Liver (tissue), 9 donors: ENCODE results near the gene ERICH6. TPM values are rescaled to one million over a fixed set of nuclear protein-coding genes. Genes with fewer than 3 reads are reported as not detected.

ENCODE experiments used
- DNase-seq: peaks from one replicate; pipeline ENCODE4 v3.0.0-alpha.2; 2017; ENCODE audit warnings: low spot score
- H3K27ac ChIP-seq, 2 donors: one replicate each; pipeline ENCODE4 v1.7.0; 2013; ENCODE audit warnings: inconsistent platforms in 2 of 2, low read length in 2 of 2, control low read depth in 1 of 2, low read depth in 1 of 2, mild to moderate bottlenecking in 1 of 2
- H3K27me3 ChIP-seq, 4 donors: one replicate each; pipeline versions ENCODE4 v1.6.1 to v1.7.0; 2013; ENCODE audit warnings: low read length in 3 of 4, inconsistent platforms in 1 of 4, mild to moderate bottlenecking in 1 of 4, moderate library complexity in 1 of 4; ENCODE audit not compliant: control insufficient read depth in 4 of 4, insufficient read depth in 4 of 4
- H3K36me3 ChIP-seq, 4 donors: one replicate each; pipeline versions ENCODE4 v1.6.1 to v1.7.0; 2013; ENCODE audit warnings: low read length in 3 of 4, mild to moderate bottlenecking in 3 of 4, low read depth in 1 of 4, moderate library complexity in 1 of 4; ENCODE audit not compliant: control insufficient read depth in 4 of 4, insufficient read depth in 3 of 4
- H3K4me1 ChIP-seq, 4 donors: one replicate each; pipeline versions ENCODE4 v1.6.1 to v1.7.0; 2013; ENCODE audit warnings: low read length in 3 of 4, mild to moderate bottlenecking in 3 of 4, moderate library complexity in 1 of 4; ENCODE audit not compliant: control insufficient read depth in 4 of 4, insufficient read depth in 4 of 4
- H3K4me3 ChIP-seq, 3 donors: one replicate each; pipeline versions ENCODE4 v1.6.1 to v1.7.0; 2013; ENCODE audit warnings: low read length in 3 of 3, control low read depth in 1 of 3, low read depth in 1 of 3, mild to moderate bottlenecking in 1 of 3
- H3K9ac ChIP-seq, 2 donors: one replicate each; pipeline ENCODE4 v1.7.0; 2013; ENCODE audit warnings: low read length in 2 of 2, mild to moderate bottlenecking in 2 of 2, moderate library complexity in 2 of 2, control low read depth in 1 of 2, low read depth in 1 of 2
- H3K9me3 ChIP-seq, 4 donors: one replicate each; pipeline versions ENCODE4 v1.6.1 to v1.7.0; 2013; ENCODE audit warnings: low read length in 3 of 4; ENCODE audit not compliant: control insufficient read depth in 4 of 4
- EGR1 ChIP-seq, 2 donors: IDR thresholded peaks; 2 replicates each; pipeline ENCODE4 v1.6.1; 2016 to 2018; ENCODE audit warnings: antibody characterized with exemption in 2 of 2, low read depth in 2 of 2
- FOXA1 ChIP-seq: IDR thresholded peaks from 2 replicates; pipeline ENCODE4 v1.6.1; 2016; ENCODE audit warnings: antibody characterized with exemption
- FOXA2 ChIP-seq: IDR thresholded peaks from 2 replicates; pipeline ENCODE4 v1.6.1; 2016; ENCODE audit warnings: antibody characterized with exemption
- GABPA ChIP-seq, 2 donors: IDR thresholded peaks in 1 of 2; conservative IDR thresholded peaks in 1 of 2; 2 replicates each; pipeline ENCODE4 v1.6.1; 2016; ENCODE audit warnings: antibody characterized with exemption in 2 of 2, mild to moderate bottlenecking in 1 of 2, moderate library complexity in 1 of 2
- HNF4A ChIP-seq, 2 donors: conservative IDR thresholded peaks; 2 replicates each; pipeline ENCODE4 v1.6.1; 2016; ENCODE audit warnings: antibody characterized with exemption in 2 of 2, mild to moderate bottlenecking in 2 of 2
- HNF4G ChIP-seq: IDR thresholded peaks from 2 replicates; pipeline ENCODE4 v1.6.1; 2016; ENCODE audit warnings: antibody characterized with exemption
- JUND ChIP-seq, 2 donors: IDR thresholded peaks; 2 replicates each; pipeline ENCODE4 v1.6.1; 2016; ENCODE audit warnings: antibody characterized with exemption in 2 of 2
- NR2F2 ChIP-seq: IDR thresholded peaks from 2 replicates; pipeline ENCODE4 v1.6.1; 2016; ENCODE audit warnings: antibody characterized with exemption
- RAD21 ChIP-seq, 2 donors: IDR thresholded peaks; 2 replicates each; pipeline ENCODE4 v1.6.1; 2016; ENCODE audit warnings: antibody characterized with exemption in 2 of 2, mild to moderate bottlenecking in 2 of 2
- RXRA ChIP-seq, 2 donors: IDR thresholded peaks; 2 replicates each; pipeline ENCODE4 v1.6.1; 2017 to 2018; ENCODE audit warnings: antibody characterized with exemption in 2 of 2, mild to moderate bottlenecking in 1 of 2
- SP1 ChIP-seq: IDR thresholded peaks from 2 replicates; pipeline ENCODE4 v1.6.1; 2018; ENCODE audit warnings: antibody characterized with exemption, mild to moderate bottlenecking
- TAF1 ChIP-seq: conservative IDR thresholded peaks from 2 replicates; pipeline ENCODE4 v1.6.1; 2016; ENCODE audit warnings: antibody characterized with exemption, mild to moderate bottlenecking
- YY1 ChIP-seq: IDR thresholded peaks from 2 replicates; pipeline ENCODE4 v1.6.1; 2016; ENCODE audit warnings: antibody characterized with exemption, mild to moderate bottlenecking
- WGBS: extraction: QIAGEN DNeasy Blood & Tissue Kit; methylation state at CpG from one replicate; pipeline ENCODE4 v1.1.7; 2013; 5-methylcytosine and 5-hydroxymethylcytosine counted together
- polyA plus RNA-seq, 2 donors: library from polyadenylated mRNA; stranded (reverse) in 1 of 2; unstranded in 1 of 2; fragments of 200-250 nt in 1 of 2; fragments of >200 nt in 1 of 2; fragmentation: Nextera tagmentation in 1 of 2; extraction: Ambion mirVana in 1 of 2; gene quantifications; one replicate each; pipeline versions ENCODE4 v1.2.1 to v1.2.3, GENCODE V29; 2013 to 2015
- total RNA-seq, 2 donors: library from RNA; depleted of rRNA; stranded (reverse); fragments of >200 nt; gene quantifications; one replicate each; pipeline ENCODE4 v1.2.3, GENCODE V29; 2014
- TF ChIP-seq, protein P1 (sequence below): IDR thresholded peaks from 2 replicates; pipeline ENCODE4 v1.6.1; 2016; ENCODE audit warnings: antibody characterized with exemption
- TF ChIP-seq, protein P2 (sequence below): IDR thresholded peaks from 2 replicates; pipeline ENCODE4 v1.6.1; 2016; ENCODE audit warnings: antibody characterized with exemption, mild to moderate bottlenecking
- TF ChIP-seq, protein P3 (sequence below): IDR thresholded peaks from 2 replicates; pipeline ENCODE4 v1.6.1; 2016; ENCODE audit warnings: antibody characterized with exemption
- TF ChIP-seq, protein P4 (sequence below): fragments of 150-350 bp; IDR thresholded peaks from 2 replicates; pipeline ENCODE4 v1.5.1; 2017; ENCODE audit warnings: improper control_type of control experiment, low read depth, low read length; ENCODE audit not compliant: missing input control
- TF ChIP-seq, protein P5 (sequence below): IDR thresholded peaks from 2 replicates; pipeline ENCODE4 v1.6.1; 2016; ENCODE audit warnings: antibody characterized with exemption
- donor health status: healthy.
- donor health status: healthy.
- donor health status: healthy.
- donor health status: healthy.
- donor health status: healthy.

The ERICH6 gene
- total and polyA plus RNA-seq, 4 donors: under 0.01 TPM; not detected in 3

DNA sequence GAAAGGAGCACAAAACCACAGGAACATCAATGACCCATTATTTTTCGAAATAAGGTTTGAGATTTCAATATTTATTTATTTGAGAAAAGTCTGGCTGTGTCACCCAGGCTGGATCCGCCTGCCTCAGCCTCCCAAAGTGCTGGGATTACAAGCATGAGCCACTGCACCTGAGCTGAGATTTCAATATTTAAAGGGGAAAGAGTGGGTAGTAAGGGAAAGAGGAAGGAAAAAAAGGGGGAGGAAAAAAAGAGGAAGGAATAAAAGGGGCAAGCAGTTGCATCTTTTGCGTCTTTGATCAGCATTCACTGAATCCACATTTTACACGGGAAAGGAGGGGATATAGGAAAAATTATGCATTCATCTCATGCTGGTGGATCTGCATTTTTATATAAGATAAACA lies 47.4 kb downstream of the ERICH6 start:
- H3K9ac ChIP-seq: no peak overlapping the region
- no peak overlapping the region for H3K27ac ChIP-seq
- WGBS: 77% methylated on average over 4 of the region's 4 CpGs
- no peaks in the 10 kb centered on the region for H3K36me3 ChIP-seq
- H3K27me3 ChIP-seq: no peaks in the 10 kb centered on the region
- TF ChIP-seq, protein P1, sequence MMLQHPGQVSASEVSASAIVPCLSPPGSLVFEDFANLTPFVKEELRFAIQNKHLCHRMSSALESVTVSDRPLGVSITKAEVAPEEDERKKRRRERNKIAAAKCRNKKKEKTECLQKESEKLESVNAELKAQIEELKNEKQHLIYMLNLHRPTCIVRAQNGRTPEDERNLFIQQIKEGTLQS: no peak
- TF ChIP-seq HNF4A (conservative IDR thresholded peaks at IDR 0.05) (no peak), GABPA (IDR thresholded peaks at IDR 0.05 in 1 of 2, conservative IDR thresholded peaks at IDR 0.05 in 1 of 2) (no peak), JUND (IDR thresholded peaks at IDR 0.05) (no peak), FOXA2 (no peak), SP1 (no peak), RAD21 (IDR thresholded peaks at IDR 0.05) (no peak)
- TF ChIP-seq, protein P2, sequence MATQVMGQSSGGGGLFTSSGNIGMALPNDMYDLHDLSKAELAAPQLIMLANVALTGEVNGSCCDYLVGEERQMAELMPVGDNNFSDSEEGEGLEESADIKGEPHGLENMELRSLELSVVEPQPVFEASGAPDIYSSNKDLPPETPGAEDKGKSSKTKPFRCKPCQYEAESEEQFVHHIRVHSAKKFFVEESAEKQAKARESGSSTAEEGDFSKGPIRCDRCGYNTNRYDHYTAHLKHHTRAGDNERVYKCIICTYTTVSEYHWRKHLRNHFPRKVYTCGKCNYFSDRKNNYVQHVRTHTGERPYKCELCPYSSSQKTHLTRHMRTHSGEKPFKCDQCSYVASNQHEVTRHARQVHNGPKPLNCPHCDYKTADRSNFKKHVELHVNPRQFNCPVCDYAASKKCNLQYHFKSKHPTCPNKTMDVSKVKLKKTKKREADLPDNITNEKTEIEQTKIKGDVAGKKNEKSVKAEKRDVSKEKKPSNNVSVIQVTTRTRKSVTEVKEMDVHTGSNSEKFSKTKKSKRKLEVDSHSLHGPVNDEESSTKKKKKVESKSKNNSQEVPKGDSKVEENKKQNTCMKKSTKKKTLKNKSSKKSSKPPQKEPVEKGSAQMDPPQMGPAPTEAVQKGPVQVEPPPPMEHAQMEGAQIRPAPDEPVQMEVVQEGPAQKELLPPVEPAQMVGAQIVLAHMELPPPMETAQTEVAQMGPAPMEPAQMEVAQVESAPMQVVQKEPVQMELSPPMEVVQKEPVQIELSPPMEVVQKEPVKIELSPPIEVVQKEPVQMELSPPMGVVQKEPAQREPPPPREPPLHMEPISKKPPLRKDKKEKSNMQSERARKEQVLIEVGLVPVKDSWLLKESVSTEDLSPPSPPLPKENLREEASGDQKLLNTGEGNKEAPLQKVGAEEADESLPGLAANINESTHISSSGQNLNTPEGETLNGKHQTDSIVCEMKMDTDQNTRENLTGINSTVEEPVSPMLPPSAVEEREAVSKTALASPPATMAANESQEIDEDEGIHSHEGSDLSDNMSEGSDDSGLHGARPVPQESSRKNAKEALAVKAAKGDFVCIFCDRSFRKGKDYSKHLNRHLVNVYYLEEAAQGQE: no peak
- TF ChIP-seq, protein P3, sequence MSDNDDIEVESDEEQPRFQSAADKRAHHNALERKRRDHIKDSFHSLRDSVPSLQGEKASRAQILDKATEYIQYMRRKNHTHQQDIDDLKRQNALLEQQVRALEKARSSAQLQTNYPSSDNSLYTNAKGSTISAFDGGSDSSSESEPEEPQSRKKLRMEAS: no peak
- DNase-seq: no peak
- no peak overlapping the region for H3K4me3 ChIP-seq
- no peaks in the 10 kb centered on the region for H3K4me1 ChIP-seq
- H3K9me3 ChIP-seq: no peaks in the 10 kb centered on the region

DNA sequence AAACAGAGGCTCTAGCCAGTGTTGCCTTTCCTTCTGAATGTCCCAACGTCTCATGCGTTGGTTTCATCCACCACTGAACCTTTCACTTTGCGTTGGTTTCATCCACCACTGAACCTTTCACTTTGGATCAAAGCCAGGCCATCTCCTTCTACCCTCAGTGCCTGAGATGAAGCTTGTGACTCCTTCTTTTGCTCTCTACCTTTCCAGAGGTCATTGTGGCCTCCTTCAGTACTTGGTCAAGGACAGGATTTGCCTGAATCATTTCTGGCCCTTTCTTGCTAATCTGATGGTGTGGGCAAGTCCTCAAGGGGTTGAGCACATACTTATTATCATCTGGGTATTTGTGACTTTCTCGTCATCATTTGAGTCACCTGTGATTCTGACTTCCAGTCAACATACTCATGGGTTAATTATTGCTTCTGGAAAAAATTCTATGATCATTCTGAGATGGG lies 50.6 kb downstream of the ERICH6 start:
- Histone ChIP-seq H3K36me3 (no peaks in the 10 kb centered on the region), H3K27me3 (no peaks in the 10 kb centered on the region), H3K9ac (no peak overlapping the region), H3K9me3 (no peaks in the 10 kb centered on the region), H3K27ac (no peak overlapping the region), H3K4me1 (no peaks in the 10 kb centered on the region), H3K4me3 (no peak overlapping the region)
- WGBS: 89% methylated on average over 4 of the region's 4 CpGs
- DNase-seq: no peak
- TF ChIP-seq RXRA (IDR thresholded peaks at IDR 0.05) (no peak), RAD21 (IDR thresholded peaks at IDR 0.05) (no peak), FOXA1 (no peak), HNF4G (no peak), GABPA (IDR thresholded peaks at IDR 0.05 in 1 of 2, conservative IDR thresholded peaks at IDR 0.05 in 1 of 2) (no peak), SP1 (no peak), NR2F2 (no peak), TAF1 (no peak), FOXA2 (no peak), HNF4A (conservative IDR thresholded peaks at IDR 0.05) (no peak), EGR1 (IDR thresholded peaks at IDR 0.05; ENCODE audit: low read depth in 2 of 2) (no peak), YY1 (no peak), JUND (IDR thresholded peaks at IDR 0.05) (no peak)
- TF ChIP-seq, protein P1: no peak
- TF ChIP-seq, protein P4, sequence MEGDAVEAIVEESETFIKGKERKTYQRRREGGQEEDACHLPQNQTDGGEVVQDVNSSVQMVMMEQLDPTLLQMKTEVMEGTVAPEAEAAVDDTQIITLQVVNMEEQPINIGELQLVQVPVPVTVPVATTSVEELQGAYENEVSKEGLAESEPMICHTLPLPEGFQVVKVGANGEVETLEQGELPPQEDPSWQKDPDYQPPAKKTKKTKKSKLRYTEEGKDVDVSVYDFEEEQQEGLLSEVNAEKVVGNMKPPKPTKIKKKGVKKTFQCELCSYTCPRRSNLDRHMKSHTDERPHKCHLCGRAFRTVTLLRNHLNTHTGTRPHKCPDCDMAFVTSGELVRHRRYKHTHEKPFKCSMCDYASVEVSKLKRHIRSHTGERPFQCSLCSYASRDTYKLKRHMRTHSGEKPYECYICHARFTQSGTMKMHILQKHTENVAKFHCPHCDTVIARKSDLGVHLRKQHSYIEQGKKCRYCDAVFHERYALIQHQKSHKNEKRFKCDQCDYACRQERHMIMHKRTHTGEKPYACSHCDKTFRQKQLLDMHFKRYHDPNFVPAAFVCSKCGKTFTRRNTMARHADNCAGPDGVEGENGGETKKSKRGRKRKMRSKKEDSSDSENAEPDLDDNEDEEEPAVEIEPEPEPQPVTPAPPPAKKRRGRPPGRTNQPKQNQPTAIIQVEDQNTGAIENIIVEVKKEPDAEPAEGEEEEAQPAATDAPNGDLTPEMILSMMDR: no peak
- TF ChIP-seq, protein P2: no peak
- TF ChIP-seq, protein P5, sequence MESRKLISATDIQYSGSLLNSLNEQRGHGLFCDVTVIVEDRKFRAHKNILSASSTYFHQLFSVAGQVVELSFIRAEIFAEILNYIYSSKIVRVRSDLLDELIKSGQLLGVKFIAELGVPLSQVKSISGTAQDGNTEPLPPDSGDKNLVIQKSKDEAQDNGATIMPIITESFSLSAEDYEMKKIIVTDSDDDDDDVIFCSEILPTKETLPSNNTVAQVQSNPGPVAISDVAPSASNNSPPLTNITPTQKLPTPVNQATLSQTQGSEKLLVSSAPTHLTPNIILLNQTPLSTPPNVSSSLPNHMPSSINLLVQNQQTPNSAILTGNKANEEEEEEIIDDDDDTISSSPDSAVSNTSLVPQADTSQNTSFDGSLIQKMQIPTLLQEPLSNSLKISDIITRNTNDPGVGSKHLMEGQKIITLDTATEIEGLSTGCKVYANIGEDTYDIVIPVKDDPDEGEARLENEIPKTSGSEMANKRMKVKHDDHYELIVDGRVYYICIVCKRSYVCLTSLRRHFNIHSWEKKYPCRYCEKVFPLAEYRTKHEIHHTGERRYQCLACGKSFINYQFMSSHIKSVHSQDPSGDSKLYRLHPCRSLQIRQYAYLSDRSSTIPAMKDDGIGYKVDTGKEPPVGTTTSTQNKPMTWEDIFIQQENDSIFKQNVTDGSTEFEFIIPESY: no peak
- TF ChIP-seq, protein P3: no peak
